Activated naive CD4-positive, alpha-beta T cell treated with anti-CD3 and anti-CD28 coated beads, Interleukin-2, amount 50 U/mL, for 24 hours (primary cell): ENCODE results near the gene TBC1D8.

Experiments
- H3K27ac Mint-ChIP-seq: one replicate; pipeline ENCODE4 v1.8.0; 2021; ENCODE audit warnings: mild to moderate bottlenecking, mixed read lengths
- H3K27me3 Mint-ChIP-seq: one replicate; pipeline ENCODE4 v1.8.0; 2021; ENCODE audit warnings: mixed read lengths
- H3K36me3 Mint-ChIP-seq: one replicate; pipeline ENCODE4 v1.8.0; 2021; ENCODE audit warnings: mixed read lengths
- H3K4me1 Mint-ChIP-seq: one replicate; pipeline ENCODE4 v1.8.0; 2021; ENCODE audit warnings: mixed read lengths
- H3K4me3 Mint-ChIP-seq: one replicate; pipeline ENCODE4 v1.8.0; 2021; ENCODE audit warnings: mild to moderate bottlenecking, mixed read lengths
- H3K9me3 Mint-ChIP-seq: one replicate; pipeline ENCODE4 v1.8.0; 2021; ENCODE audit warnings: mixed read lengths

The TBC1D8 gene

GRCh38 chr2:101127319-101128056 is 23.7 kb downstream of the TBC1D8 start:
- H3K4me1 Mint-ChIP-seq, result peaks cover 23% of the 10 kb centered on the region
- H3K27ac Mint-ChIP-seq, result no peak overlapping the region
- H3K27me3 Mint-ChIP-seq, result no peaks in the 10 kb centered on the region
- H3K9me3 Mint-ChIP-seq, result no peaks in the 10 kb centered on the region
- no peaks in the 10 kb centered on the region for H3K36me3 Mint-ChIP-seq
- no peak overlapping the region for H3K4me3 Mint-ChIP-seq

DNA sequence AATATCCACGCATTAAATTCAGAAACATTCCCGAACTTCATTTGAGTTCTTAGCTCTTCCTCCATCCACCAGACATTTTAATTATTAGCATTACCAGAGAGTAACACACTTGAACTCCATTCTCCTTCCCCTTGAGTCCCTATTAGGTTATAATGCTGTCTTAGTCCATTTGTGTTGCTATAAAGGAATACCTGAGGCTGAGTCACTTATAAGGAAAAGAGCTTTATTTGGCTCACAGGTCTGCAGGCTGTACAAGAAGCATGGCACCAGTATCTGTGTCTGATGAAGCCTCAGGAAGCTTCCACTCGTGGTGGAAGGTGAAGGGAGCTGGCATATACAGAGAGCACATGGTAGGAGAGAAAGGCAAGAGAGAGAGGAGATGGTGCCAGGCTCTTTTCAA is 25.4 kb downstream of the TBC1D8 start:
- Mint-ChIP-seq H3K27me3 (no peaks in the 10 kb centered on the region), H3K4me3 (no peak overlapping the region), H3K36me3 (no peaks in the 10 kb centered on the region), H3K4me1 (peaks cover 23% of the 10 kb centered on the region), H3K27ac (no peak overlapping the region), H3K9me3 (no peaks in the 10 kb centered on the region)

GRCh38 chr2:101125374-101125773 is 25.8 kb downstream of the TBC1D8 start:
- Mint-ChIP-seq H3K4me3 (no peak overlapping the region), H3K4me1 (peaks cover 23% of the 10 kb centered on the region), H3K27ac (no peak overlapping the region)

GRCh38 chr2:101124643-101125366 is 26.4 kb downstream of the TBC1D8 start:
- no peak overlapping the region for H3K27ac Mint-ChIP-seq
- no peaks in the 10 kb centered on the region for H3K27me3 Mint-ChIP-seq
- no peaks in the 10 kb centered on the region for H3K36me3 Mint-ChIP-seq
- H3K9me3 Mint-ChIP-seq, result no peaks in the 10 kb centered on the region
- H3K4me1 Mint-ChIP-seq, result peaks cover 23% of the 10 kb centered on the region
- H3K4me3 Mint-ChIP-seq, result no peak overlapping the region

More at GRCh38 chr2:101125374-101125773, 25.8 kb downstream of the TBC1D8 start:
- Mint-ChIP-seq H3K36me3 (no peaks in the 10 kb centered on the region), H3K27me3 (no peaks in the 10 kb centered on the region), H3K9me3 (no peaks in the 10 kb centered on the region)

DNA sequence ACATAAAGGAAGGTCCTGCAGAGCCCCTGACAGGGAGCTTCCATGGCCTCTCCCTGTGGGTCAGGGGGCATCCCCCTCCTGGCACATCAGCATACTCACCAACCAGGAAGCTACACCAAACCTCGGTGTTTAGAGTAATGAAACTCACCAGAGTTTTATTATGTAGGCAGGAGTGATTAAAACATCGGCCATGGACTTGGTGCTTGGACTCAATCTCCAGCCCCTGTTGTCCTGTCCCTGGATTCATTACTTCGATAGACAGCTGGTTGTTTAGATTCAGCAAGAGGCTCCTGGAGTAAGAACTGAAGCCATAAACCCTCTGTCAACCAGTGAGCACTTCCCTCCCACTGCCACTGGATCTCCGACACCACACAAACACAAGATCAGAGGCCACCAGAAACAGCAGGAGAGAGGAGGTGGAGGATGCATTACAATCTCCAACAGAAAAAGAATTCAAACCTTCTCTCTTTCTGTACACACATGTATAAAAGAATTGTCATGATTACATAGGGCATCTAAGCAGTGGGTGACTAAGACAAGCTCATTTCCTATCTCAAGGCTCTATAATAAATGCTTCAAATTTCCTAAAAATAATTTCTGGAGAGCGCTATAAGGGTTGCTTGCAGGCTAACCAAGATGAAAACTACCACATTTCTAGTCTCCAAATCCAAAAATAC is 27.2 kb downstream of the TBC1D8 start:
- Mint-ChIP-seq H3K36me3 (no peaks in the 10 kb centered on the region), H3K9me3 (no peaks in the 10 kb centered on the region), H3K27me3 (no peaks in the 10 kb centered on the region), H3K4me1 (peaks cover 23% of the 10 kb centered on the region), H3K4me3 (no peak overlapping the region), H3K27ac (no peak overlapping the region)

DNA sequence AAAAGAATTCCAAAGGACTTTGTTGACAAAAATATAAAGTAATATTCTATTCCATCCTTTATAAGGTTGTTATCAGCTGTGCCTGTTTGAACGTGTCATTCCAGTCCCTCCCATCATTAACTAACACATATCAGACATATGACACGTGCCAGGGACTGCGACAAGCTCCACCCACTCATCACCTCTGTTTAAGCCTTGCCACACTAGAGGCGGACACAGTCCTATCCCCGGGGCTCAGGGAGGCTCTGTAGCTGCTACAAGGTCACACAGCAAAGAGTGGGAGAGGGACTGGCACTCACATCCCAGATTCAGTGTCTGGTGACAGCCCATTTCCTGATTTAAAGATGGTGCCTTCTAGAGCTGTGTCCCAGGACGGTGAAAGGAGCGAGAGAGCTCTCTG is 30.0 kb downstream of the TBC1D8 start:
- no peaks in the 10 kb centered on the region for H3K36me3 Mint-ChIP-seq
- H3K27ac Mint-ChIP-seq, result no peak overlapping the region
- H3K27me3 Mint-ChIP-seq, result no peaks in the 10 kb centered on the region
- H3K9me3 Mint-ChIP-seq, result no peaks in the 10 kb centered on the region
- no peak overlapping the region for H3K4me3 Mint-ChIP-seq
- peaks cover 20% of the 10 kb centered on the region for H3K4me1 Mint-ChIP-seq

- Mint-ChIP-seq H3K4me3 (no peak overlapping the region), H3K9me3 (no peaks in the 10 kb centered on the region), H3K36me3 (no peaks in the 10 kb centered on the region), H3K27ac (peak overlapping the region; percentile 48), H3K4me1 (peaks cover 12% of the 10 kb centered on the region), H3K27me3 (no peaks in the 10 kb centered on the region)
These were observed 30.8 kb downstream of the TBC1D8 start for GRCh38 chr2:101120124-101120996.

- peaks cover 3% of the 10 kb centered on the region for H3K4me1 Mint-ChIP-seq
- no peaks in the 10 kb centered on the region for H3K9me3 Mint-ChIP-seq
- H3K4me3 Mint-ChIP-seq, result no peak overlapping the region
- no peaks in the 10 kb centered on the region for H3K36me3 Mint-ChIP-seq
- no peak overlapping the region for H3K27ac Mint-ChIP-seq
- no peaks in the 10 kb centered on the region for H3K27me3 Mint-ChIP-seq
These were observed 31.8 kb downstream of the TBC1D8 start for GRCh38 chr2:101119431-101119830.

GRCh38 chr2:101116841-101117552 is 34.2 kb downstream of the TBC1D8 start:
- H3K36me3 Mint-ChIP-seq, result no peaks in the 10 kb centered on the region
- H3K27ac Mint-ChIP-seq, result no peak overlapping the region
- H3K4me3 Mint-ChIP-seq, result no peak overlapping the region
- H3K4me1 Mint-ChIP-seq, result peaks cover 4% of the 10 kb centered on the region
- no peaks in the 10 kb centered on the region for H3K9me3 Mint-ChIP-seq
- H3K27me3 Mint-ChIP-seq, result no peaks in the 10 kb centered on the region

DNA sequence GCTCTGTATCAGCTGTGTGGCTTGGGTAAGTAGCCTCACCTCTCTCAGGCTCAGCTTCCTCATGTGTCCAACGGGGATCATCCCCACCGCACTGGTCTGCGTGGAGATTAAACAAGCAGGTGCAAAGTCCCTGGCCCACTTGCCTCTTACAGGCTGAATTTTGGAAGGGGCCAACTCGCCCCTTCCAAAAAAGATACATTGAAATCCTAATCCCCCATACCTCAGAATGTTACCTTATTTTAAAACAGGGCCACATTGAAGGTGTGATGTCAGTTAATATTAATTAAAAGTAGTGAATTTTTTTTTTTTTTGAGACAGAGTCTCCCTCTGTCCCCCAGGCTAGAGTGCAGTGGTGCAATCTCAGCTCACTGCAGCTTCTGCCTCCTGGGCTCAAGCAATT is 34.8 kb downstream of the TBC1D8 start:
- Mint-ChIP-seq H3K4me1 (peaks cover 4% of the 10 kb centered on the region), H3K9me3 (no peaks in the 10 kb centered on the region), H3K27ac (no peak overlapping the region), H3K4me3 (no peak overlapping the region), H3K27me3 (no peaks in the 10 kb centered on the region), H3K36me3 (no peaks in the 10 kb centered on the region)

GRCh38 chr2:101115664-101116063 is 35.5 kb downstream of the TBC1D8 start:
- Mint-ChIP-seq H3K9me3 (no peaks in the 10 kb centered on the region), H3K4me3 (no peak overlapping the region), H3K27me3 (no peaks in the 10 kb centered on the region), H3K36me3 (no peaks in the 10 kb centered on the region), H3K4me1 (peaks cover 4% of the 10 kb centered on the region), H3K27ac (no peak overlapping the region)

GRCh38 chr2:101114815-101115214 is 36.4 kb downstream of the TBC1D8 start:
- Mint-ChIP-seq H3K27ac (no peak overlapping the region), H3K4me3 (no peak overlapping the region), H3K36me3 (no peaks in the 10 kb centered on the region), H3K4me1 (peaks cover 4% of the 10 kb centered on the region), H3K27me3 (no peaks in the 10 kb centered on the region), H3K9me3 (no peaks in the 10 kb centered on the region)

- Mint-ChIP-seq H3K27ac (no peak overlapping the region), H3K36me3 (no peaks in the 10 kb centered on the region), H3K4me1 (peaks cover 4% of the 10 kb centered on the region), H3K4me3 (no peak overlapping the region), H3K27me3 (no peaks in the 10 kb centered on the region), H3K9me3 (no peaks in the 10 kb centered on the region)
These were observed 36.9 kb downstream of the TBC1D8 start for GRCh38 chr2:101114268-101114783.

DNA sequence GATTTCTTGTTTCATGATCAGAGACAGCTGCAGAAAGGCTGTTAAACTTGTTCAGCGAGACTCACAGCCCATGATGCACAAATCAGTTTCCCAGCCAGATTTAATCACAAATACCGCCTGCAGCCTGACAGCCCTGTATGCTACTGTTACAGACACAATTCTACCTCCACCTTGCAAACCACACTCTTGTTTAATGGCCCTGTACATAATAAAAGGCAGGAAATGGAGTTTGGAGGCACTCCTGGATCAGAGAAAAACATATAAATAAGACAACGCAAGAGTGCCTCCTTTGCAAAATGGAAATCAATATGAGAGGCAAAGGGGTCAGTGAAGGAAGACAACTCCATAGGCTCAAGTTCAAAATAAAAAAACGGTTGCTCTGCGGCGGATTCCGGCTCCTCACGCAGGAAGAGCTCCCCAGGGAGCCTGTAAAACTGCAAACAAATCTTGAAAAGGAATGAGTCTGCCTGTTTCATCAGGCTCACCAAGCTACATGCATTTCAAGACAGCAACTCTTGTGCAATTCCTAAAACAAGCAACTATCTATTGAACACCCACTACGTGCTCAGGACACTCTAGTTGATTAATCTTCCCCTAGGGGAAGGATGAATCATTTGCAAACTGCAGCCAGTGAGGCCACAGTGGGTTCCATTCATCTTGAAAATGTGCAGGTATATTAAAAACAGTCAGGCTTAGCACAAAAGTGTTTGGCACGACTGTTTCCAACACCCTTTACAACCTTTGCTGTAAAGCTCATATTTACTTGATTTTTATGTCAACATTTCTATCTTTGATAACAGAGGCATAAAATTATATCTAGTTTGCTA is 37.5 kb downstream of the TBC1D8 start:
- H3K36me3 Mint-ChIP-seq, result no peaks in the 10 kb centered on the region
- no peak overlapping the region for H3K27ac Mint-ChIP-seq
- H3K27me3 Mint-ChIP-seq, result no peaks in the 10 kb centered on the region
- H3K9me3 Mint-ChIP-seq, result no peaks in the 10 kb centered on the region
- no peak overlapping the region for H3K4me3 Mint-ChIP-seq
- H3K4me1 Mint-ChIP-seq, result peaks cover 4% of the 10 kb centered on the region
